HG03175 (cell line): ENCODE measurements around the gene ACY1.
A peak's percentile ranks its signal among the peaks of the same experiment; 100 is the strongest.
"Not testable (repeated sequence)": the region's sequence is repeated elsewhere in the genome, so short reads cannot be mapped to it uniquely, and the experiment has no call there.

Source experiments
- ATAC-seq: cut with Tn5 transposase; IDR thresholded peaks from one replicate; pipeline ENCODE4 v1.9.1; 2021; ENCODE audit warnings: mild to moderate bottlenecking, moderate library complexity; ENCODE audit not compliant: unreplicated experiment

ACY1 gene

DNA sequence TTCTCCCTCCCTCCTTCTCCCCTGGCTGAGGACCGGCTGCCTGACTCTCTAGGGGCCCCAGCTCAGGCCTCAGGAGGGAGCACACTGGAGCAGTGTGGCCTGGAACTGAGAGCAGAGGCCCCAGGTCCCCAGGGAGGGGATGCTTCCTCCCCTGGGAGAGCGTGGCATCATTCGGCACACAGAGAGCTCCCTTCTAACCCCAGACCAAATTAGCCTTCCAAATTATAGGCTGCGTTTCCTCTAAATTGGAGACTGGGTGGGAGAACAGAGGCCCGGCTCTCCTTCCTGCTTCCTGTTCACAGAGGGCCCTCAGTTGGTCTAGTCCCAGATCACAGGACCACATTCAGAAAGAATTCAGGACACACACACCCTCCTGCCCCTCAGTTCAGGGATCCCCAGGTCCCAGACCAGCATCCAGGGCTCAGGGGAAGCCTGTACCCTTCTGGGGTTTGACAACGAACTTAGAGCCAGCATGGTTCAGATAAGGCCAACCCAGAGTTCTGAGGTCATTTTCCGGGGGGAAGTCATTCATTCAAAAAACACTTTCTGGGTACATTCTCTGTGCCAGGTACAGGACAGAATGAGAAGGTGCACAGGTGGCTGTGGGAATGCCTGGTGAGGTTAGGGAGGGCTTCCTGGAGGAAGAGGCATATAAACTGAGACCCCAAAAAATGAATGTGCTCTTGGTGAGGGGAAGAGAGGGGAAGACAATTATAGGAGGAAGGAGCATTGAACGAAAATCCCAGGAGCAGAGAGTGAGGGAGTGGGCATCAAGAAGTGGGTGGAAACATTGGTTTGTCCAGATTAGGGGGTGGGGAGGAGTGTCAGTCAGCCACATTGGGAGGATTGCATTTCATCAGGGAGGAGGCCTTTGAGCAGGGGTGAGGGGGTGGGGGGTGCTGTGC lies 40.8 kb downstream of the ACY1 start:
- ATAC-seq = peak; percentile 75

DNA sequence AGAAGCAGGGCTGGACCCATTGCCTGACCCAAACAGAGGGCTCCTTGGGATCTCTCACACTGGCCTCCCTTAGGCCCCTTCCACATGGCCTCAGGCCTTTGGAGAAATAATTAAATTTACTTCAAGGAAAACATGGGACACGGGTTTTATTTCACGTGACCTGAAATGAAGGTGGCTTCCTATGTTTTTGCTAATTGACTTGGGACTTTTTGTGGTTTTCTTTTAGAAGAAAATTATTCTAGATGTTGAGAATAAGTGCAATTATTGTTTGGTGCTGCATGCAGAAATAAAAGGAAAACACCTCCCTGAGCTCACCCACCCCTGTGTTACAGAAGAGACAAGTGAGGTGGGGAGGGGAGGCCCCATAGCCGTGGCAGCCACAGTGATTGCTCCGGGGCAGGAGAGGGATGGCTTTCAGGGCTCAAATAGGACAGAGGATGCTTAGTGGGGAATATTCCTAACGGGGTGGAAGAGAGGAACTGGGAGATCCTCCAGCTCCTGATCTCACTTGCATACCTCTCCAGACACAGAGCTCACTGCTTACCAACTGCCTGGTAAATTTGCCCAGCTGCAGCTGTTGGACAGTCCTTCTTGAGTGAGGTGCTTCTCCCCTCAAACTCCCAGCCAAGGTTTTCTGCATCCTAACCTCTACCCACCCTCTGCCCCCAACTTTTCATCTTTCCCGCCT lies 41.6 kb downstream of the ACY1 start:
- no peak for ATAC-seq

- no peak for ATAC-seq
Measured at GRCh38 chr3:52025453-52025852, 42.1 kb downstream of the ACY1 start.

DNA sequence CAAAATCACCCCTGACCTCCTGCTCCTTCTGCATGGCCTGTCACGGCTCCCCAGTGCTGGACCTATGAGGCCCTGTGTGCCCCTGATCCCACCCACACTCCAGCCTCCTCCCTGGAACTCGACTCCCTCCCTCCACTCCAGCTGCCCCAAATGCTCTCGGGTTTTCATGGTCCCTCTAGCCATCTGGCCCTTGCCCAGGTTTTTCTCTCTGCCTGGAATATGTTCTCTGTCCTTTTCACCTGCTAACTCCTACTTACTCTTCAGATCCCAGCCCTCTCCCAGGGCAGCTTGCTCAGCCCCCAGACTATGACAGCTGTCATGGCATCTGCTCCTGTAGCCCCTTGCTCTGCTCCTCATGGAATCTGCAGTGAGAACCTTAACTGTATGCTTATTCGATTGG lies 42.7 kb downstream of the ACY1 start:
- ATAC-seq = no peak

GRCh38 chr3:52028572-52028971 lies 45.2 kb downstream of the ACY1 start:
- no peak for ATAC-seq

DNA sequence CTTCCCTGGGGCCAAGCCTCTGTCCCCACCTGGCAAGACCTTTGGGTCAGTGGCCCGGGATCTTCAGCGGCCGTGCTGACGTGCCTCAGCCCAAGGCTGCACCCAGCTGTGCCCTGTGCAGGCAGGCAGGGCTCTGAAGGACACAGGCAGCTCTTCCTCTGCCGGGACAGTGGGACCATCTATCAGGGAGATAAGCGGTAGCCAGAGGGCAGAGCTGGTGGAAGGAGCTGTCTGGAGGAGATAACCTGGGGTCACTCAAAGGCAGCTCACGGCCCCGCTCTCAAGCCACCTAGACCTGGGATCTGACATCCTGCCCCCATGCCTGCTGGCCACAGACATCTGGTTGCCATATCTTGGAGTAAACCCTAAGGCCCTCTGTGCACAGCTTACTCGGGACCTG lies 45.7 kb downstream of the ACY1 start:
- no peak for ATAC-seq

DNA sequence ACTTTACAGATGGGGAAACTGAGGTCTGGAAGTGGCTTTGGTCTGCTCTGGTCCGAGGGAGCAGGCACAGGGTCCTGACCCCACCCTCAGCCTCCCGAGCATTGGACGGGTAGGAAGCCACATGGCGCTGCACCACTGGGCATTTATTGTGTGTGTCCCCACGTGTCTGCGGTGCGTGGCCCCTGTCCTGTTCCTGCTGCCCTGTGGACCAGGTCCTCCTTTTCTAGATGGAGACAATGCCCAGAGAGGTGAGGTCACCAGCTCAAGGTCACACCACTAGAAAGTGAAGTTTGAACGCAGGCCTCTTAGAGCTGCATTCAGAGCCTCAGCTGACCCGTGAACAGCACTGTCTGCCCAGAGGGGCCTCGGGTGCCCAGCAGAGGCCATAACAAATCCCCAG lies 46.2 kb downstream of the ACY1 start:
- ATAC-seq = no peak

DNA sequence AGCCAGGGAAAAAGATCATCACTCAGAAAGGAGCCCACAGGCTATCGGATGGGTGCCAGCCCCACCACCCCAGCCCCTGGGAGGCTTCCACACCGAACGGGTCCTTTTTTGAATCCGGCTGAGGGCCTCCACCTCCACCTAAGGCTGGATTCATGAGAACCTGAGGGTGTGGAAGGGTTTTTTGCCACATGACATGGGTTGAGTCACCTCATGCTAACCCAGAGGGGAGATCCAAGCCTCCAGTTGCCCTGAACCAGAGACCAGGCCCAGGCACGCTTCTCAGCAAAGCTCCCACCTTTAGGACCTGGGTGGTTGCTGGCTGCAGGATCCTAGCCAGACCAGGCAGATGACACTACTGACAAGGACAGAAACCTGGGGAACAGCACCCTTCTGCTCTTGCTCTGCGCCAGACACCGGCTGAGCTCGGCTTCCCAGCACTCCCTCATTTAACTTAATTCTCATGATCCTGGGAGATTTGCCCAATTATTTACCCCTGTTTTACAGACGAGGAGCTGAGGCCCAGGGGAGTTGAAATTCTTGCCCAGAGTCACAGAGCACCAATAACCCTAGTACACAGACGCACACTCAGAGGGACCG lies 47.5 kb downstream of the ACY1 start:
- no peak for ATAC-seq

DNA sequence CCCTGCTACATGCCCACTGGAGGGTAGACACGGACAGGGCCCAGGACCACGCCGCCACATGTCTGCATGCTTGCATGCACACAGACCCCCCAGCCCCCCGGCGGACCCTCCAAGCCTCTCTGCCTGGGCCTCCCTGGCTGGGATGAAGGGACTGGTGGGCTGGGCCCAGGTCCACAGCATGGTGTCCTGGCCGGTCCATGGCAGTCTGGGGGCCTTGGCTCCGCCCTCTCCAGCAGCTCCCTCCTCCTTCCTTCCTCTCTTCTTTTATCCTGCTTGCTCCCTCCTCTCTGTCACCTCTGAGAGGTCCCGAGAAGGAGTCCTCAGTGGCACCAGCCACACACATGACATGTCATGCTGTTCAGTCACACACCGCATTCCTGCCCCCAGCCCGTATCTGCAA lies 48.6 kb downstream of the ACY1 start:
- no peak for ATAC-seq

DNA sequence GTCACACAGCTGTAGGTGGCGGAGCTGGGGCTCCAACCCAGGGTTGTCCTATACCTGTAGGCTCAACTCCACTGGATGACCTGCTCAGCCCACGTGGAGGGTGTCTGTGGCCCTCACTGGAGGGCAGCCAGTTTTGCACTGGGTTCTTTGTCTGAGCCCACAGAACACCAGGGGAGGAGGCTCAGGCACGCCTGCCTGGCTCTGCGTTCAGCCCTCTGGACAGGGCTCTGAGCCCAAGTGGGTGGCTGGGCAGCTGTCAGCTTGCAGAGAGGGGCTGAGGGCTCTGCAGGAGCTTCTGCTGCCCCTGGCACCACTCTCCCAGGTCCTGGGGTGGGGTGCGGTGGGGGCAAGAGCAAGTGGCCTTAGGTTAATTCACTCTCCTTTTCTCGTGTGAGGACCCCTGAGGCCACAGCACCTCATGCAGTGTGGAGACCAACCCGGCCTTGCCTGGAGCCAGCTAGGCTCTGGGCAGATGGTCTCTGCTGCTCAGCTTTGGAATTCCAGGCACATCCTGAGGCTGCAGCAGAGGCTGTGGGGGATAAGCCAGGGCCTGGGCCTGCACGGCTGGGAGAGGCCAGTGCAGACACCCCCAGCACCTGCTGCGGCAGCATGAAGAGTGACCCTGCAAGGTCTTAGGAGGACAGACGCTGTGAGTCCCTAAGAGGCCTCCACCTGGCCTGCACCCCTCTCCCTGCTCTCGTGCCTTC lies 49.5 kb downstream of the ACY1 start:
- no peak for ATAC-seq

DNA sequence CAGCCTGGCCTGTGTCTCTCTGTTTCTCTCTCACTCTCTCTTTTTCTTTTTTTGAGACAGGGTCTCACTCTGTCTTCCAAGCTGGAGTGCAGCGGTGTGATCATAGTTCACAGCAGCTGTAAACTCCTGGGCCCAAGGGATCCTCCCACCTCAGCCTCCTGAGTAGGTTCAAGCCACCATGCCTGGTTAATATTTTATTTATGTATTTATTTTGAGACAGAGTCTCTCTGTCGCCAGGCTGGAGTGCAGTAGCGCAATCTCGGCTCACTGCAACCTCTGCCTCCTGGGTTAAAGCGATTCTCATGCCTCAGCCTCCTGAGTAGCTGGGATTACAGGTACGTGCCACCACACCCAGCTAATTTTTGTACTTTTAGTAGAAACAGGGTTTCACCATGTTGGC lies 50.4 kb downstream of the ACY1 start:
- ATAC-seq = not testable (repeated sequence)

DNA sequence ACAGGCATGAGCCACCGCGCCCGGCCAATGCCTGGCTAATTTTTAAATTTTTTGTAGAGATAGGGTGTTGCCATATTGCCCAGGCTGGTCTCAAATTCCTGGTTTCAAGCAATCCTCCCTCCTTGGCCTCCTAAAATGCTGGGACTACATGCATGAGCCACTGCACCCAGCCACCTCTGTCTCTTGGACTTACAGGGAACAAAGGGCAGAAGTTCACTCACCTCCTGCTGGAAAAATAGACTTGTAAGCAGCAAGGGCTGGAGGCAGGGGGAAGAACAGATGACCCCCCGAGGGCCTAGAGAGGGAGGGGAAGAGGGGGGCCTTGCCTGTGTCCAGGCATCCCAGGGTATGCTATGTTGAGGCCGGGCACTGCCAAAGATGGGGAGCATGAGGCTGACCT lies 50.9 kb downstream of the ACY1 start:
- no peak for ATAC-seq

GRCh38 chr3:52034651-52035050 lies 51.3 kb downstream of the ACY1 start:
- ATAC-seq = no peak

DNA sequence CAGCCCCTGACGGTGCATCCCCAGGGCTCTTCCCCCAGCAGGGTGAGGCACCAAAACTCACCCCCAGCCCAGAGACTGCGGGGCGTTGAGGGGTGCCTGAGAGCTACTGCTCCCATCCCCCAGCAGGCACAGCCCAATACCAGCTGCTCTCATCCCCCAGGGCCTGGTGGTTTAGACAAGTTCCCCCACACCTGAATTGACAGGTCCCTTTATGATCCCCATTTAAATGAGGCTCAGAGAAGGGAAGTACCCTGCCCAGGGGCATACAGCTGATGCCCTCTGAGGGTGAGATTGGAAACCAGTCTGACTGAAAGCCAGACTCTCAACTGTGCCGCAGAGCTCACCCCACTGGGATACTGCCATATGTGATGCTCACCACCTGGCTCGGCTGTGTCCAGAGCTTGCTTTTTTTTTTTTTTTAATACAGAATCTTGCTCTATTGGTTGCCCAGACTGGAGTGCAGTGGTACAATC lies 52.9 kb downstream of the ACY1 start:
- ATAC-seq = no peak

DNA sequence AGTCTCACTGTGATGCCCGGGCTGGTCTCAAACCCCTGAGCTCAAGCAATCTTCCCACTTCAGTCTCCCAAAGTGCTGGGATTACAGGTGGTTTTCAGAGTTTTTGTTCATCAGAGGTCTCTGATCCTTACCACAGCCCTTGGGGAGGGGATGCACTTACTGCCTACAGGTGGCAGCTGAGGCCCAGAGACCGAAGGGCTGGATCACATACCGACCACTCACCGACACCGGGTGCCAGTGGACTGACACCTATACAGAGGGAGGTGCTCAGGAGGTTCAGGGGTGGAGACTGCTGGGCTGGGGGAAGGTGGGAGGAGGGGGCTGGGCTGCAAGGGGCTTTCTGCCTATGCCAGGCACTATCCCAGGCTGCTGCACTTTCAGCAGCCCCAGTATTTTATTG lies 53.5 kb downstream of the ACY1 start:
- no peak for ATAC-seq

- no peak for ATAC-seq
Measured at GRCh38 chr3:52037291-52037690, 54.0 kb downstream of the ACY1 start.

DNA sequence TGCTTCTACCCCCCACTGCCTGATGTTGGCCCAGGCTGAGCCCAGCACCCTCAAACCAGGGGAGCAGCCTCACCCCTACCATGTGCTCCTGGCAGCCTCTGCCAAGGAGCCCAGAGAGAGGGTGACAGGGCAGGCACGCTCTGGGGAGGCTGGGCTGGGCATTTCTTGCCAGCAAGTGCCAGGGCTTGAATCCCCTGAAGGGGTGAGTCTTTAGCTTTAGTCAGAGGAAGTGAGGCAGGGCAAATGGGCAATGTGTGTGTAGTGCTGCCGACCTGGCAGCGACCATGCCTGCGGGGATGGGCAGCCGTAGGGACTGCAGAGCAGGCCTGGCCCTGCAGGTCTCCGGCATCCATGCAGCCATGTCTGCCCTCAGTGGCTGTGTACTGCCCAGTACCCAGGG lies 54.9 kb downstream of the ACY1 start:
- ATAC-seq = no peak
